ENCODE data around the gene ALG14. TPM values are rescaled to one million over a fixed set of nuclear protein-coding genes. Genes with fewer than 3 reads are reported as not detected.

ALG14 gene
- total and polyA plus RNA-seq, 2 of the 4 experiments (the other 2 are of a cell fraction) = 1.7 to 2.0 TPM

- H4K91ac ChIP-seq (ENCODE audit: insufficient read depth, low read depth, low read length) = peak overlapping the region; percentile 27; the same call in 1 of the 2 replicates
- DNase-seq = peak; percentile 52
- TF ChIP-seq SMC3 (IDR thresholded peaks at IDR 0.05; ENCODE audit: low read depth, low read length) (no peak), FOS (IDR thresholded peaks at IDR 0.05; ENCODE audit: low read depth, low read length) (no peak), MAZ (IDR thresholded peaks at IDR 0.05; ENCODE audit: borderline replicate concordance, low read depth, low read length) (no peak), RFX5 (IDR thresholded peaks at IDR 0.05; ENCODE audit: low read depth, low read length) (no peak), NFE2L2 (IDR thresholded peaks at IDR 0.05; ENCODE audit: low read depth, low read length) (no peak), CEBPB (IDR thresholded peaks at IDR 0.05; ENCODE audit: low read depth, low read length) (no peak), POLR2A (IDR thresholded peaks at IDR 0.05; ENCODE audit: low read depth, low read length) (no peak)
- TF ChIP-seq, protein P1, sequence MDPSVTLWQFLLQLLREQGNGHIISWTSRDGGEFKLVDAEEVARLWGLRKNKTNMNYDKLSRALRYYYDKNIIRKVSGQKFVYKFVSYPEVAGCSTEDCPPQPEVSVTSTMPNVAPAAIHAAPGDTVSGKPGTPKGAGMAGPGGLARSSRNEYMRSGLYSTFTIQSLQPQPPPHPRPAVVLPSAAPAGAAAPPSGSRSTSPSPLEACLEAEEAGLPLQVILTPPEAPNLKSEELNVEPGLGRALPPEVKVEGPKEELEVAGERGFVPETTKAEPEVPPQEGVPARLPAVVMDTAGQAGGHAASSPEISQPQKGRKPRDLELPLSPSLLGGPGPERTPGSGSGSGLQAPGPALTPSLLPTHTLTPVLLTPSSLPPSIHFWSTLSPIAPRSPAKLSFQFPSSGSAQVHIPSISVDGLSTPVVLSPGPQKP (IDR thresholded peaks at IDR 0.05; ENCODE audit: borderline replicate concordance, low read depth, low read length) = no peak
These were observed 38.9 kb downstream of the ALG14 start for GRCh38 chr1:95033843-95034242.

More at GRCh38 chr1:95033843-95034242, 38.9 kb downstream of the ALG14 start:
- H3K14ac ChIP-seq (replicated peaks; ENCODE audit: low read depth, low read length) = peak overlapping the region; percentile 62
- H3K27ac ChIP-seq (ENCODE audit: insufficient read depth, low read length) = no peak overlapping the region
- H3K18ac ChIP-seq (ENCODE audit: low read depth, low read length) = peak overlapping the region; percentile 94; the same call in 1 of the 2 replicates
- no peaks in the 10 kb centered on the region for H4K20me1 ChIP-seq (ENCODE audit: insufficient read depth, low read length)
- H3K56ac ChIP-seq (ENCODE audit: extremely low read depth, insufficient read depth, low read length) = no peak overlapping the region; the same call in 1 of the 2 replicates
- ATAC-seq (ENCODE audit: low read depth) = peak; percentile 50; the same call in 1 of the 2 replicates
- H2BK5ac ChIP-seq (ENCODE audit: low read depth, low read length, poor library complexity, severe bottlenecking) = peak overlapping the region; percentile 90
- no peak overlapping the region for H4K5ac ChIP-seq (ENCODE audit: low read depth, low read length)
- peak overlapping the region in 1 of 2 experiments; percentile 73; a peak in 2 of 4 replicates for H4K8ac ChIP-seq (ENCODE audit: low read depth in 2 of 2, low read length in 2 of 2)
- BruUV-seq (replicated peaks) = no TSS peak
- peaks cover 2% of the 10 kb centered on the region for H3K9me3 ChIP-seq (ENCODE audit: control insufficient read depth, insufficient read depth, low read length)
- peak overlapping the region; percentile 60 for H2BK20ac ChIP-seq (ENCODE audit: low read depth, low read length)
- H3K9ac ChIP-seq (ENCODE audit: low read depth, low read length) = no peak overlapping the region
- no peak overlapping the region for H3K4me3 ChIP-seq (ENCODE audit: insufficient read depth, low read depth, low read length)
- H3K79me1 ChIP-seq (ENCODE audit: low read depth in 1 of 2, low read length in 2 of 2) = peaks cover 2 to 14% of the 10 kb centered on the region in 2 experiments; a peak in 3 of 4 replicates
- H3K27me3 ChIP-seq (ENCODE audit: control insufficient read depth, insufficient read depth, low read length) = no peaks in the 10 kb centered on the region
- dilution Hi-C loops (cut with HindIII; ENCODE audit: low sequenced_read_pairs, unreplicated experiment) = no loop called here
- peak overlapping the region; percentile 14 for H3K23ac ChIP-seq (ENCODE audit: low read depth, low read length)
- peak overlapping the region; percentile 69; the same call in 1 of the 2 replicates for H3K4ac ChIP-seq (ENCODE audit: low read depth, low read length)
- ChIA-PET CTCF (interaction anchor here (1.2 kb wide), 1 partner anchor 9 kb away, joined by 3 read pairs; no protein-coding TSS in a partner anchor), POLR2A (ENCODE audit: unreplicated experiment) (no interaction called here)
- H3K4me1 ChIP-seq (ENCODE audit: control insufficient read depth, insufficient read depth, low read length) = peaks cover 18% of the 10 kb centered on the region
- H2BK15ac ChIP-seq (ENCODE audit: low read depth, low read length) = peak overlapping the region; percentile 29
- in situ Hi-C loops (cut with MboI; ENCODE audit: low sequenced_read_pairs) = no loop called here
- no peak overlapping the region for H2AK9ac ChIP-seq (replicated peaks; ENCODE audit: low read depth, low read length, poor library complexity)
- no peaks in the 10 kb centered on the region for H3K36me3 ChIP-seq (ENCODE audit: control insufficient read depth, insufficient read depth, low read length)
- no peak overlapping the region for H3K4me2 ChIP-seq (ENCODE audit: low read depth, low read length)
- H2AK5ac ChIP-seq (ENCODE audit: low read depth, low read length) = peak overlapping the region; percentile 90
- peak overlapping the region; percentile 83 for H2BK120ac ChIP-seq (ENCODE audit: low read depth, low read length)
- no peak overlapping the region for H2AFZ ChIP-seq (replicated peaks; ENCODE audit: low read length, poor library complexity)
- intact Hi-C loops (cut with micrococcal nuclease) = no loop called here
- peaks cover 14% of the 10 kb centered on the region for H3K9me1 ChIP-seq (ENCODE audit: insufficient read depth, low read length)
